Kidney (tissue), 14 donors: ENCODE data around the gene GPAT2. TPM values are rescaled to one million over a fixed set of nuclear protein-coding genes. Genes with fewer than 3 reads are reported as not detected.
"Not testable (repeated sequence)": the region's sequence is repeated elsewhere in the genome, so short reads cannot be mapped to it uniquely, and the experiment has no call there.

Experiments used
- DNase-seq, 5 donors: peaks; one replicate each; pipeline ENCODE4 v3.0.0-alpha.2; 2013 to 2020
- FAIRE-seq: peaks from 2 replicates; lab custom pipeline; 2012; peaks lifted over from hg19 to GRCh38; lab: Jason Lieb, UNC
- H3K27ac ChIP-seq, 2 donors: one replicate each; pipeline ENCODE4 v1.7.0; 2013; ENCODE audit warnings: low read depth in 2 of 2, low read length in 2 of 2, inconsistent platforms in 1 of 2
- H3K27me3 ChIP-seq: one replicate; pipeline ENCODE4 v1.7.1; 2013; ENCODE audit warnings: low read length, inconsistent platforms; ENCODE audit not compliant: control insufficient read depth, insufficient read depth
- H3K36me3 ChIP-seq, 3 donors: one replicate each; pipeline versions ENCODE4 v1.7.0 to v1.7.1; 2013; ENCODE audit warnings: low read length in 3 of 3, control low read depth in 1 of 3, inconsistent platforms in 1 of 3; ENCODE audit not compliant: insufficient read depth in 3 of 3, control insufficient read depth in 2 of 3
- H3K4me1 ChIP-seq, 3 donors: one replicate each; pipeline versions ENCODE4 v1.7.0 to v1.7.1; 2013; ENCODE audit warnings: low read length in 3 of 3, inconsistent platforms in 1 of 3, low read depth in 1 of 3; ENCODE audit not compliant: control insufficient read depth in 2 of 3, insufficient read depth in 2 of 3
- H3K4me3 ChIP-seq, 3 donors: one replicate each; pipeline versions ENCODE4 v1.7.0 to v1.8.1; 2013; ENCODE audit warnings: low read length in 3 of 3, control low read depth in 1 of 3, inconsistent platforms in 1 of 3
- H3K9ac ChIP-seq, 3 donors: one replicate each; pipeline versions ENCODE4 v1.7.0 to v1.7.1; 2013; ENCODE audit warnings: low read length in 3 of 3, control low read depth in 1 of 3, inconsistent platforms in 1 of 3
- H3K9me3 ChIP-seq, 3 donors: one replicate each; pipeline versions ENCODE4 v1.7.0 to v1.7.1; 2013; ENCODE audit warnings: low read length in 3 of 3, control low read depth in 1 of 3, inconsistent platforms in 1 of 3; ENCODE audit not compliant: control insufficient read depth in 2 of 3, insufficient read depth in 1 of 3
- intact Hi-C: fragments of 100-400 bp; cut with DNase I; formaldehyde crosslinking; loops from one replicate; pipeline ENCODE4 v1.11.1; 2022
- polyA plus RNA-seq: library from polyadenylated mRNA; stranded (reverse); fragments of 350-450 nt; fragmentation: Illumina TruSeq; extraction: RNeasy Lipid Tissue Mini Kit (QIAGEN cat#74804); gene quantifications from one replicate; pipeline ENCODE4 v1.2.3, GENCODE V29; 2014; ENCODE audit warnings: low read depth, low replicate concordance; ENCODE audit not compliant: insufficient read depth
- total RNA-seq: library from RNA; stranded (reverse); fragmentation: NEBNext Ultra II Directional; extraction: Animal tissue kit (Norgen Biotek cat#: 25700); gene quantifications from one replicate; pipeline ENCODE4 v1.2.1, GENCODE V29; 2021
- TF ChIP-seq, protein P1 (sequence below): IDR thresholded peaks from 3 replicates; pipeline ENCODE4 v1.5.1; 2012; ENCODE audit warnings: mild to moderate bottlenecking, moderate library complexity, borderline replicate concordance; ENCODE audit not compliant: insufficient read depth; ENCODE audit errors: extremely low read depth
- donor health status: control.
- donor health status: control.
- donor health status: control.
- donor health status: control.
- donor health status: control.
- donor health status: DM: yes; HTN: yes; CAD: no.
- donor health status: Normal renal cell carcinoma (clear cell type).

GPAT2 gene
- total and polyA plus RNA-seq, 2 donors from 2014 or later = 1.1 to 2.7 TPM

GRCh38 chr2:95992520-95993272 lies 42.0 kb downstream of the GPAT2 start:
- H3K27me3 ChIP-seq, H3K4me1 ChIP-seq, H3K9me3 ChIP-seq, H3K36me3 ChIP-seq, intact Hi-C loops: not testable (repeated sequence)
- TF ChIP-seq, protein P1, sequence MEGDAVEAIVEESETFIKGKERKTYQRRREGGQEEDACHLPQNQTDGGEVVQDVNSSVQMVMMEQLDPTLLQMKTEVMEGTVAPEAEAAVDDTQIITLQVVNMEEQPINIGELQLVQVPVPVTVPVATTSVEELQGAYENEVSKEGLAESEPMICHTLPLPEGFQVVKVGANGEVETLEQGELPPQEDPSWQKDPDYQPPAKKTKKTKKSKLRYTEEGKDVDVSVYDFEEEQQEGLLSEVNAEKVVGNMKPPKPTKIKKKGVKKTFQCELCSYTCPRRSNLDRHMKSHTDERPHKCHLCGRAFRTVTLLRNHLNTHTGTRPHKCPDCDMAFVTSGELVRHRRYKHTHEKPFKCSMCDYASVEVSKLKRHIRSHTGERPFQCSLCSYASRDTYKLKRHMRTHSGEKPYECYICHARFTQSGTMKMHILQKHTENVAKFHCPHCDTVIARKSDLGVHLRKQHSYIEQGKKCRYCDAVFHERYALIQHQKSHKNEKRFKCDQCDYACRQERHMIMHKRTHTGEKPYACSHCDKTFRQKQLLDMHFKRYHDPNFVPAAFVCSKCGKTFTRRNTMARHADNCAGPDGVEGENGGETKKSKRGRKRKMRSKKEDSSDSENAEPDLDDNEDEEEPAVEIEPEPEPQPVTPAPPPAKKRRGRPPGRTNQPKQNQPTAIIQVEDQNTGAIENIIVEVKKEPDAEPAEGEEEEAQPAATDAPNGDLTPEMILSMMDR = peak; percentile 63
- FAIRE-seq (peak; percentile 83), DNase-seq (peak; percentile 51 to 77 (median 72))
- peak overlapping the region in 1 of 2 donors; percentile 80 for H3K27ac ChIP-seq
- peak overlapping the region in 2 of 3 donors; percentile 64 to 69 for H3K9ac ChIP-seq
- H3K4me3 ChIP-seq = peak overlapping the region; percentile 63 to 74 (median 66)

DNA sequence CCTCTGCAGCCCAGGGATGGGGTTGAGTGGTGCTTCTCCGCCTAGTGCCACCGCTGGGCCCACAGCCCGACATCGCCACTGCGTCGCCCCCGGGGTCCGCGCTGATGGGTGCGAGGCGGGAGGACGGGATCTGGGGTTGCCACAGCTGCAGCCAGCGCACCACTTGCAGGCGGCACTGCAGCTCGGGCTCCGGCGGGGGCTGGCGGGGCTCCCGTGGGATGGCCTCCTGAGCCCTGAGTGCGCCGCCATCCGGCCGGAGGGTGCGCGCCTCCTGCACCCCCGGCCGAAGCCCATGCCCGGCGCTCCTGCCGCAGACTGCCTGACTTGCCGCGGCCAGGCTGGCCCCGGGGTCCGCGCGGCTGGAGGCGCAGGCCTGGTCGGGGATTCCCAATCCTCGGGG lies 42.6 kb downstream of the GPAT2 start:
- FAIRE-seq, H3K36me3 ChIP-seq, DNase-seq, intact Hi-C loops, H3K9ac ChIP-seq, H3K9me3 ChIP-seq, H3K27me3 ChIP-seq, H3K4me1 ChIP-seq: not testable (repeated sequence)
- H3K27ac ChIP-seq = peak overlapping the region in 1 of 2 donors; percentile 80
- H3K4me3 ChIP-seq = peak overlapping the region in 2 of 3 donors; percentile 63 to 74

GRCh38 chr2:95991351-95992094 lies 43.2 kb downstream of the GPAT2 start, which contains the start of gene ANKRD36C:
Gene ANKRD36C, minus strand, starts transcription at chr2:95991824. Its CDS starts 116 bp downstream, at chr2:95991708.
- H3K9ac ChIP-seq = peak within 1 kb of the TSS; percentile 64 to 88 (median 69)
- H3K36me3 ChIP-seq, intact Hi-C loops, H3K27me3 ChIP-seq, H3K9me3 ChIP-seq, FAIRE-seq, H3K4me1 ChIP-seq: not testable (repeated sequence)
- DNase-seq = peak; percentile 47 to 75 (median 64)
- H3K4me3 ChIP-seq = peak within 1 kb of the TSS; percentile 66 to 78 (median 73)
- H3K27ac ChIP-seq = peak within 1 kb of the TSS; percentile 63 to 80

- H3K27me3 ChIP-seq, FAIRE-seq, H3K4me1 ChIP-seq, H3K27ac ChIP-seq, H3K4me3 ChIP-seq, H3K9me3 ChIP-seq, H3K9ac ChIP-seq, intact Hi-C loops, H3K36me3 ChIP-seq: not testable (repeated sequence)
- peak in 1 of 5 donors; percentile 37 for DNase-seq
These were observed 43.8 kb downstream of the GPAT2 start for GRCh38 chr2:95990884-95991283.

Other genes starting within 250 kb of the GPAT2 start
- gene ANKRD36C, start 43.1 kb downstream of the GPAT2 start, total RNA-seq = 26.2 TPM
- gene ANKRD36C, start 43.1 kb downstream of the GPAT2 start, polyA plus RNA-seq = 0.15 TPM
- gene ADRA2B, start 81.7 kb upstream of the GPAT2 start, total RNA-seq = 1.4 TPM
- 4.8 TPM for gene ADRA2B, start 81.7 kb upstream of the GPAT2 start, polyA plus RNA-seq
- gene ASTL, start 103.6 kb upstream of the GPAT2 start, total RNA-seq = not detected
- gene ASTL, start 103.6 kb upstream of the GPAT2 start, polyA plus RNA-seq = not detected
- gene DUSP2, start 110.5 kb upstream of the GPAT2 start, total RNA-seq = 11.8 TPM
- 5.6 TPM for gene DUSP2, start 110.5 kb upstream of the GPAT2 start, polyA plus RNA-seq
- gene STARD7, start 173.9 kb upstream of the GPAT2 start, total RNA-seq = 112 TPM
- gene STARD7, start 173.9 kb upstream of the GPAT2 start, polyA plus RNA-seq = 96.6 TPM
- 72.3 TPM for gene TMEM127, start 231.1 kb upstream of the GPAT2 start, total RNA-seq
- 37.4 TPM for gene TMEM127, start 231.1 kb upstream of the GPAT2 start, polyA plus RNA-seq
- gene CIAO1, start 231.3 kb upstream of the GPAT2 start, total RNA-seq = 63.0 TPM
- 48.2 TPM for gene CIAO1, start 231.3 kb upstream of the GPAT2 start, polyA plus RNA-seq